ENCODE data around the gene HOXB8.

HOXB8 gene

DNA sequence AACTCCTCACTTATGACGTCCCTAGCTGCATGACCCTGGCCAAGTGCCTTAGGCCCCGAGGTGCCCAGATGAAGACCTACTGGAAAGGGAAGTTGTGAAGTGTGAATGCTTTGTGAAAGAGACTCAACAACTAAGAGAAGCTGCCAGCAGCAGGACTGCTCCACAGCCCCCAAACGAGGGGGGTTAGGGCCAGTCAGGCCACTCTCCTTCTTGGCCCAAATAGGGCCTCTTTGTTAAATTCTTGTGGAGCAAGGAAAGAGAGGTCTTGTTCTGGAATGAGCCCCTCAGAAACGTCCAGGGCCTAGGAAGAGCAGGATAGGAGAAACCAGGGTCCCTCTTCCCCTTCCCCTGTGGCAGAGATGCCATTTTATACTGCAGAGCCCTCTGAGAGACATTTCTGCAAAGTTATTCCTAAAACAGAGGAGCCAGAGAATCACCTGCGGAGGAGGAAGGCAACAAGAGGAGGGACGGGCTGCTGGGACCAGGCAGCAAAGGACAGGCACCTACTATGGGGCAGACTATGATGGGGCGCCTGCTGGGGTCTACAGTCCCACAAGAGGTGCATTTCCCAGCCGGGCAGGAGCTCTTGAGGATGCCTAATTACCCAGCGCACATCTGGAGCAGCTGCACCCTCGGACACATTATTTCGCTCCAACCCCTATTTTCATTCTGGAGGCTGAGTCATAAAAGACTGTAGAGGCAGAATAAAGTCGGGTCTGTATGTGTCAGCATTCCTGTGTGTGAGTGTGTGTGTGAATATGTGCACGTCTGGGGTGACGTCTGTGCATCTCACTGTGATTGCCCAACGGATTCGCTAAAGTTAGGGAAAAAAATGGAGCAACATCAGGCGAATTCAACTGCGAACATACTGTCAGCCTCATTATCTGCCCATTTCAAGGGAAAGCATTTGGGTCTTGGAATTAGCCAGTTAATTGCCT lies 22.5 kb upstream of the HOXB8 start:
- DNase-seq (ENCODE audit: extremely low read depth in 1 of 2, low read depth in 1 of 2) = no peak

DNA sequence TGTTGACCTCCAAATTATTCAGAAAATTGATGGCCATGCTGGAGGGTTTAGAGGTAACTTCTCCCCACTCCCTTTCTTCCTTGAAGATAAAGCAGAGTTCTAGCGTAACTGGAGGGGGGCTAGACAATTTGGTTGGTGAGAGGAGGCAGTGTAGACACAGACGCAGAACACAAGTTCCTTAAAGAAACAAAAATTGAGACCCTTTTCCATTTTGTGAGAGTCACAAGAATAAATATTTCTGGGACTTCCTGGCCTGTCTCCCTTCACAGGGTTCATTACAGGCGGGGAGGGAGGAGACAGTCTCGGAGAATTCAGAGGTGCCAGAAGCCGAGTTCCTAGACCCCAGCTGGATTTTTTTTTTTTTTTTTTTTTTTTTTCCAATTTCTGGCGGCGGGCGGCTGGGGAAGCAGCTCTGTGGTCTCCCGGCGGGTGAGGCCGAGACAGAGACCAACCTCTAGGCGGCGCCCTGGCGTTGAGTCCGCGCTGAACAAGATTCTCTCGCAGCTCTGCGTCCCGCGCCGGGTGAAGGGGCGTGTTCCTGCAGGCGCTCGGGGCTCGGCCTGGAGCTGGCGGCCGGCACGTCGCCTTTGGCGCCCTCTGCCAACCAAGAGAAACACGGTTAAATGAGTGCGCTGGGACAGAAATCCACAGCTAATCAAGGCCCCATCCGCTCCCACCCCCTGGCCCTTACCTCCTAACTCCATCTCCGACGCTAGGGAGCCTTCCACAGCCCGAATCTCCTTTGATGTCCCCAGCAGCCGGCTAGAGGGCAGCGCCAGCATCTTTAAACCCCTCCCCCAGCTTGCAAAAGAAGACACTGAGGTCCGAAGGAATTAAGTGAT lies 21.3 kb upstream of the HOXB8 start:
- DNase-seq (ENCODE audit: extremely low read depth in 1 of 2, low read depth in 1 of 2) = peak in 1 of 2 donors; percentile 52

DNA sequence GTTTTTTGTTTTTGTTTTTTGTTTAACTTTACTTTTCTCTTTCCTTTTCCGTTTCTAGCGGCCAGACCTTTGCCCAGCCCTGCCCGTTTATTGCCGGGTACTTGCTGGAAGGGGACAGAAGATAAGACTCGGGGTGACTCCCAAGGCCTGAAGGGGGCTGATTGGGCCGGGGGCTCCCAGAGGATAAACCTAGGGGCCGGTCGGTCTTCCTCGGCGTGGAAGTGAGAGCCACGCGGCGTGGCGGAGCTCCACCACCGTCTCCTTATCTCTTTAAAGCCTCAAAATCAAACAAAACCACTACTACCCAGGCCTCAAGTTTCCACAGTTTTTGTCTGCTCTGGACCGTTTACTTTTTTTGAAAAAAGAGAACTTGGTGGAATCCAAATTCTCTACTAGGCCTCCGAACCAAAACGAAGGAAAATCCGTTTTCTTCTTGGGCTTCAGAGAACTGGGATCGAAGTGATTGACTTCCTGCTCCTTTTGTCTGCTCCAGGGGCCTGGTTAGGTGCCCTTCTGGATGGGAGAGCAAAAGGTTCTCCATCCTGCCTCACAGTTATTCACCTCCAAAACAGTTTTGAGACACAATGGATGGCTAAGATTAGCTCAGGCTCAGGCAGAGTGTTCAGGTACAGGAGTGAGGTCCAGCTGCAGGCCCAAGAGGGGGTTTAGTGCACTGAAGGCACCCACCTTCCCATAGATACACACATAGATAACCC lies 19.6 kb upstream of the HOXB8 start:
- no peak for DNase-seq (ENCODE audit: extremely low read depth in 1 of 2, low read depth in 1 of 2)

DNA sequence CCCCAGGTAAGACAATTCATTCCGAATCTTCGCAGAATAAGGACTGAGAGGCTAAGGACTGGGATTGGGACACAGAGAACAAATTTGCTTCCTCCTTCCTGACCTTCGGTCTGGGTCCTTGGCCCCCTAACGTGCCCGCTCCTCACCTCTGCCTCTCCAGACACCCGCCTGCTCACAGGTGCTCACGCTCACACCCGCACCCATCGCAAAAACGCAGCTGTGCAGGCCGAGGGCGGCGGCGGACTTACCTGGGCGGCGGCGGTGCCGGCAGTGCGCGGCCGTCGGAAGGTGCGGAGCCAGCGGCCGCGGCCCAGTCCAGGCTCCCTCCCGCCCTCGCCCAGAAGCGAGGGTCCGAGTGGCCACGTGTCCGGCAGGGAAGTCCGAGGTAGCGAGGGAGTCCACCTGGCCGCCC lies 18.2 kb upstream of the HOXB8 start:
- DNase-seq (ENCODE audit: extremely low read depth in 1 of 2, low read depth in 1 of 2) = no peak

DNA sequence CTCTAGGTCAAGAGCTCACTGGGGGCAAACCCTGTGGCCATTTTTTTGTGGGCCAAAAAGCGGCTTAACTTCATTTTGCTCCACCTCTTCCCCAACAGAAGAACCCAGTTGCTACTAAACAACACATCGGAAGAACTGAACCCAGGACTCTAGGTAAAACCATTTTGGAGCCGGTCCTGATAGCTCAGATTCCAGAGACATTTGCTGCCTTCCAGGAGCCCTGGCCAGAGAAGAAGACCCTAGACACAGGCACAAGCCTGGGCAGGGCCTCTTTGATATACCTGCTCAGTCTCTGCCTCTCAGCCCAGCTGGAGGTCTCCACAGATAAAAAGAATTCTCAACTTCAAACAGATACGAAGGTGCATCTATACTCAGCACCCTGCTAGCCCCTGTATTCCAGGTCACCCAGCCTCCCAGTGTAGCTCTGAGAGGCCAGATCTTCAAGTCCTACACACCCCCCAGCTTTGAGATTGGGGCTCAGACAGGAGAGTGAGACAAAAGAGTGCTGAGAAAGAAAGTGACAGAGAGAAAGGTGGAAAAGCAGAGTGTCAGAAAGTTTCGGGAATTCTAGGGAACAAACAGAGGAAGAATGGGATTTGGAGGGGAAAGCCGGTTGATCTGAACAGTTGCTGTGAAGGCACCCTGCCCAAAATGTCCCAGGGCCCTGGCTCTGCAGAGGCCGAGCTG lies 17.6 kb upstream of the HOXB8 start:
- no peak for DNase-seq (ENCODE audit: extremely low read depth in 1 of 2, low read depth in 1 of 2)

DNA sequence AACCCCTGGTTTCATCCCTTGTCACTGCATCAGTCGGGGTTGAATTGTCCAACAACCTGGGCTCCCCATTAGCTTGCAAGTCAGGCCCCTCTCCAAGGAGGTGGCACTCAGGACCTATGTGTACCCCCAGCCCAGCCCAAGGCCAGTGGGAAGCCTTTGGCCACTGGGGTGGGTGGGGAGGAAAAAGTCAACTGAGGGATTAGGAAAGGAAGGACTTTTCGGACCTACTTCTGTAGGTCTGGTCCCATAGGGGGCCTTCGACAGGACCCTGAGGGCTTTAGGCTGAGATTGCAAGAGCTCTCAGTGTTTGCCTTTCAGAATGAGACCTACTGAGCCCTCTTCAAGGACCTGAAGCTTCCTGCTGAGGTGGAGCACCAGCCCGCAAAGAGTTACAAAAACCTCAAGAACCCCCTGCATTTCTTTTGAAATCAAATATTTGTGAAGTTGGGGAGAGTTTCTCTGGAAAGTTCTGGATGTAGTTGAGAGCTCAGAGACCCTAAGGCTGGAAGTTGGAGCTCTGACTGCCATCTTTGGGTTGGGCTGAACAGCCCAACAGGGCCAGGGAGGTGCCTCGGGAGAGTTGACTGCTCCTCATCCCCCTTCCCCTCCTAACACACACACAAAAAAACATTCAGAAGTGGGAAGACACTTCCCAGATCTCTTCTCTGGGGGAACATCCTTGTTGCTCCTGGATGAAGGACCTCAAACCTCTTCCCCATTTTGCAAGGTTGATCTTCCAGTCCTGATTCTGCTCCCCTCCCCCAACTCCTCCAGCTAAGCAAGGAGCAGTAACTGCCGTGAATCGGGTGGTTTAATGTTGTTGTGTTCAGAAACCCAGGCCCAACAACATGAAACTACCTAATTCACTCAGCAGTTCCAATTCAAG lies 16.8 kb upstream of the HOXB8 start:
- no peak for DNase-seq (ENCODE audit: extremely low read depth in 1 of 2, low read depth in 1 of 2)

DNA sequence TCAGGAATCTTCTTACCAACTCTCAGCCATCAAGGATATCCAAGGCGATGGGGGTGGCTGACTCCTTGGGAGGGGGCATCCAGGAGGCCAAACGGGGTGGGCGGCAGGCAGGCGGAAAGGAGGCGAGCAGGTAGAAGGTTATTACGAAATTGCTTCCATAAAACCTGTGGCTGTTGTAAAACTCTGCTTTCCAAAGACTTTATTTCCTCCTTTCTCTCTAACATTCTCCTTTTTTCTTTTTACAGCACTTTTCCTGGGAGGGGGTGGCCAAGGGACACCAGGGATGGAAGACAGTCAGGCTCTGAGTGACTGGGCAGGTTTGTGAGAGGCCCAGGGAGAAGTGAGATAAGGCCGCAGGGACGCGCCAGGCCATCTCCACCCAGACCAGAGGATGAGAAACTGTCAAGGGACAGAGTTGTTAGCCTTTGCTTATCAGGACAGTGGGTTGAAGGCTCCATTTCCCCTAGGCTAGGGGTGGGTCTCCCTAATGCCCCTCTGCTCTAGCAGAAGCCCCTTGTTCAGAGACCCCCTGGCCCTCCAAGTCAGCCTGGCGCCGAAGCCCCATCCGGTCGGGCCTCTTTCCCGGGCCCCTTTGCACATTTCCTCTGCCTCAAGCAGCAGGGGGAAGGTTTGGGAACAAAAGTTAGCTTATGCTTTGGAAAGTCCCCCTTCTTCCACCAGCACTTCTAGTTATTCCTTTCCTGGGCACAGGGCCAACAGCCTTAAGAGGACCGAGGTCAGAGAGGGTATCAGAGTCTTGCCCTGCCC lies 16.0 kb upstream of the HOXB8 start:
- no peak for DNase-seq (ENCODE audit: extremely low read depth in 1 of 2, low read depth in 1 of 2)

DNA sequence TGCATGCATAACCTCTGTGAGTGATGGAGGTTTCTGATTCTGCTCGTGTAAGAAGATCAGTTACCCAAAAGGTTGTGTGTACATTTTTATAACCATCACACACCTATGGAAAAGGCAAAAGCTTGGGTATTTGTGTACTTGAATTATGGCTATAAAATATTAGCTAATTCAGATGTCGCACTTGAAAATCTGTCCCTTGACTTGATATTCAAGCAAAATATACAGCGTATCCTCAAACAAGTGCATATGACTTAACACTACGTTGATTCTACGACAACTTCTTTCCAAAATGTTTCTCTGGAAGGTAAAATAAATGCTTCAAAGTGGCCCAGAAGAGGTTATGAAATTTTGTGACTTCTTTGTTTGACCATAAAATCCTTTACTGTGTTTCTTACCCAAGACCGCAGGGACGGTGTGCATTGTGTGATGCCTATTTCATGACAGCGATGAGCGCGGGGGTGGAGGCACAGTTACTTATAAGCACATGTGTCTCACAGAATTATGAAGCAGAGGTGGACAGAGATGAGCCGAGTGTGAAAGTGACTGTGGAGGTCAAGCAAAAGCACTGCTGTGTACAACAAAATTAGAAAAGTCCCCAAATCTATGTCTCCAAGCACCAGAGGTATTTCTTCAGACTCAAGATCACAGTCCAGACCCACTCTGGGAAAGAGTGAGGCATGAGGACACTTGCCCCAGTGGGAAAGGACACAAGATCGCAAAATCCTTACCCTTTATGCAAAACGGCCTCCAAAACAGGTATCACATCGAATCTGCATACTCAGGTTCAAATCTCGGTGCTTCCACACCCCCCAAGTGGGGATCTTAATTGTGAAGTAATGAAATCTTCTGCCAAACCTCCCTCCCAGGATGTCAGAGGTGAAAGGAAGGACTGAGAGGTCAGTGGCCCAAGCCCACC lies 15.2 kb upstream of the HOXB8 start:
- no peak for DNase-seq (ENCODE audit: extremely low read depth in 1 of 2, low read depth in 1 of 2)

DNA sequence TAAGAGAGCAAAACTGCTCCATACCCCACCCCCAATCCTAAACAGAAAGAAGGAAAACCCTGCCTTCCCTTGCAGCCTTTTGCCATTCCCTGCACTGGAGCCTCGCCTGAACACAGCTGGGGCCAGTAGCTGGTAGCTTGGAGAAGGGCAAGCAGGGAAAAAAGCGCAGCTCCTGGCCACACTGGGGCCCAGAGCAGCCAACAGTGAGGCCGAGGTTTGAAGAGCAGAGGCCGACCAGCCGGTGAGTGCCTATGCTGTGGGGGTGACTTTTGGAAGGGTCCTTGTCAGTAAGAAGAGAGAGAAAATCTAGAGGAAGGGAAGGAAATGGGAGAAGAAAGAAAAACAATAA lies 14.3 kb upstream of the HOXB8 start:
- no peak for DNase-seq (ENCODE audit: extremely low read depth in 1 of 2, low read depth in 1 of 2)

DNA sequence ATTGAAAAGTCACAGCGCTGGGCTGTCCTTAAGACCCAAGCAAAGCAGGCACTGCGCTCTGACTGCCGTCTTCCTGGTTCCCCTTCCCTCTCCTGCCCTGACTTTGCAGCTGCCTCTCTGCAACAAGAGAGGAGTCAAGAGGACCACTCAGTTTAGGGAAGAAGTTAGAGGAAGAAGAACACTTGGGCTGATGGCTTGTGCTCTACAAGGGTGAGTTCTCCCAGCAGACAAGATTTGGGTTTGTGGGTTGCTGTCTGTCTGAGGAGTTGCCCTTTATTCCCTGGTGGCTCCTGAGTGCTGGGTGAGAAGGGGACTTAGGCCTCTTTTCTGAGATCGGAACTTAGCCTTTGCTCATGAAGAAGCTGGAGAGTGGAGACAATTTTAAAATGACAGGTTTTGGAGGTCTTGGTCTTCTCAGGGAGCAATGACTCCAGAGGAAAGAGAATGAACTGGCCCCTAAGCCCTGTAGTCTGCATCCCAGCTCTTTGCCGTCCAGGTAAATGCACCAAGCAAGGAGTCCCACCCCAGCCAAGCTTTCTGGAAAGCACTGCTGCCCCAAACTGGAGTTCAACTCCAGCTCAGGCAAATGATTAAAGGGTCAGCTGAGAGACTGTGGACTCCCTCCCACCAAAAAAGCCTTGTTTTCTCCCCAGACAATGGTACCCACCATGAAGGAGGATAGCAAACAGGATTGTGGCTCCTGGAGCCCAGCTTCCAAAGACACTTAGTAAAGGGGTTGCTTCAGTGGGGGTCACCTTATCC lies 13.7 kb upstream of the HOXB8 start:
- no peak for DNase-seq (ENCODE audit: extremely low read depth in 1 of 2, low read depth in 1 of 2)

DNA sequence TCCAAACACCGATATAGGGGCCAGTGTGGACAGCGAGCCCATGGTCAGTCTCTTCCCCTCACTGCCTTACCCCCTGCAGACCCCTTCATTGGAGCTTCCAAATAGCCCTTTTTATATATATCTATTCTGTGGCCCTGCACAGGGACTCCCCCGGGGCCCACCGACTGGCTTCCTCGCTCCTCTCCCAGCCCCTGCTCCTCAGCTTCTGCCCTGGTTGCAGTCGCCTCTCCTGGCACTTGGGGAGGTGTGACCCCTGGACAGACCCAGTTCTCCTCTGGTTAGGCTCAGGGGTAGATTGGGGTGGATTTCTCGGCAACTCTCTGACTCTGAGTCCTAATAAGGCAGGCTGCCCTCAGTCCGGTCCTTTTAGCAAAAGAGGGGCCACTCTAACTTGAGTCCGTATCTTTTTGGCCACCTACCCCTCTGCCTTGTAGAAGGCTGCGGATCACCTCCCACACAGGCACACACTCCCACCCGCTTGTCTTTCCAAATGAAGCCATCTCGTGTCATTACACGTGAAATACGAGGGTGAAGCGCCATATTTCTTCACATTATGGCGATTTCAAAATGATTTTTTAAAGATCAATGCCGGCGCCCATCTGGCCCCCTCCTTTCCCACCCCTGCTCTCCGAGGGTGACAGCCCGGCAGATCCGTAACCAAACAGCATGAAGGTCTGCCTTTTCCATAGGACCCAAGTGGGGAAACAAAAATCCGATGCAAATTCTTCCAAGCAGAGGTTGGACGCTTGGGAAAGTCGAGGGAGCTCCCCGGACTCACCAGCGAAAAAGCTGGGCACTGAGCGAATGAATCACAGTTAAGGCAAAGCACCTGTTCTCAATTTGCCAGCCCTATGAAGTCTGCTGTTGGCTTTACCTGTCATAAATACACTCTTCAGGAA lies 12.8 kb upstream of the HOXB8 start:
- DNase-seq (ENCODE audit: extremely low read depth in 1 of 2, low read depth in 1 of 2) = no peak

DNA sequence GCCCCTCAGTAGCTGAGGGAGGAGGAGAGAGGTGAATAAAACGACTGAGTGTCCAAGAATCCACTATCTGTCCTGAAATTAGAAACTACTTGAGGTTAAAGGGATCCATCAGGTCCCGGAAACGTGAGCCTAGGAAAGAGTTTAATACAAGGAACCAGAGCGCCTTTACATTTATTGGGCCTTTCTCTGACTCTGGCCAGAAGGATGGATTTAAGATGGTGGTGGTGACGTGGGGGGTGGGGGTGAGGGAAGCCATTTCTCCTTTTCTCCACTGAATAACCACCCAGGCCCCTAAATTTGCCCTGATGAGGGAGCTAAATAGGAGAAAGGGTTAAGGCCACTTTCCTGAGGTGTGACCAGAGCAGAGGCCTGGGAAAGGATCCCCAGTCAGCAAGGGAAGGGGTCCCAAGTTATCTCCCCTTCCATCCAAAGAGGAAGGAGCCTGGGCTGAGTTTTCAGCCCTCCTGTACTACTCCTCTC lies 12.1 kb upstream of the HOXB8 start:
- no peak for DNase-seq (ENCODE audit: extremely low read depth in 1 of 2, low read depth in 1 of 2)

DNA sequence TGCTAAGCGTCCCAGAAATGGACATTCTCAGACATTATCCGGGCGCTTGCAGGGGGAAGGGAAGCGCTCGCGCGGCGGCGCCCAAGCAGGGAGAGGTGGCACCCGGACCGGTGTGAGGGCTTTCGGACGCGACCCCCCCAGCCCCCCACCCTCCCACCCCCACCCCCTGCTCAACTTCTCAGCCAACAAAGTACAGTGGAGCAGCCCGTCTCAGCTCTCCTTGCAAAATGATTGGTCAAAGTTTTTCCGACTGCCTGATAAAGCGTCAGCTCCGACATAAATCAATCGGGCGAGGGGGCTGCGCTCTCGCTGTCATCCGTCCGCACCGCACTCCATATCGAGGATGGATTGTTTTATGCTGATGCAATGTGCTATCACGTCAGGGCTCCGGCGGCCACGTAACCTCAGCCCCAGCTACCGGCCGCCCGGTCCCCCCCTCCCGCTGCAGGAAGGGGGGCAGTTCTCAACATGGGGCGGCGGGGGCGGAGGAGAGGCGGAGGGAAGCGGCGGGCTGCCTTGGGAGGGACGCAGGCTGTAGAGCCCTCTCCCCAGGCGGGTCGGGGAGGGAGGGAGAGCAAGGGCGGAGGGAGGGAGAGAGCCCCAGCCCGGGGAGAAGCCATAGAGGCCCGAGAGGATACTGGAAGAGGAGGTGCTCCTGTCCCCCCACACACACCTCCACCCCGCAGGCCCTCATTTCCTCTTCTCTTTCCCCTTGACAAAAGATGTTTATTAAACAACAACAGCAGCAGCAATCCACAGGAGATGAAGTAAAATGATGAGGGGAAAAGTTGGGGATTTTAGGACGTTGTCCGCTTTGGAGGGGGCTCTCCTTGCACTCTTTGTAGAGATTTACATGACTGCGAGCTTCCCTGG lies 11.4 kb upstream of the HOXB8 start, which contains the start of gene HOXB9:
TSS of gene HOXB9 (minus strand) at position 114 of the 873 bp plus-strand sequence. CDS start at position 25, 89 bp downstream.
- no peak for DNase-seq (ENCODE audit: extremely low read depth in 1 of 2, low read depth in 1 of 2)

DNA sequence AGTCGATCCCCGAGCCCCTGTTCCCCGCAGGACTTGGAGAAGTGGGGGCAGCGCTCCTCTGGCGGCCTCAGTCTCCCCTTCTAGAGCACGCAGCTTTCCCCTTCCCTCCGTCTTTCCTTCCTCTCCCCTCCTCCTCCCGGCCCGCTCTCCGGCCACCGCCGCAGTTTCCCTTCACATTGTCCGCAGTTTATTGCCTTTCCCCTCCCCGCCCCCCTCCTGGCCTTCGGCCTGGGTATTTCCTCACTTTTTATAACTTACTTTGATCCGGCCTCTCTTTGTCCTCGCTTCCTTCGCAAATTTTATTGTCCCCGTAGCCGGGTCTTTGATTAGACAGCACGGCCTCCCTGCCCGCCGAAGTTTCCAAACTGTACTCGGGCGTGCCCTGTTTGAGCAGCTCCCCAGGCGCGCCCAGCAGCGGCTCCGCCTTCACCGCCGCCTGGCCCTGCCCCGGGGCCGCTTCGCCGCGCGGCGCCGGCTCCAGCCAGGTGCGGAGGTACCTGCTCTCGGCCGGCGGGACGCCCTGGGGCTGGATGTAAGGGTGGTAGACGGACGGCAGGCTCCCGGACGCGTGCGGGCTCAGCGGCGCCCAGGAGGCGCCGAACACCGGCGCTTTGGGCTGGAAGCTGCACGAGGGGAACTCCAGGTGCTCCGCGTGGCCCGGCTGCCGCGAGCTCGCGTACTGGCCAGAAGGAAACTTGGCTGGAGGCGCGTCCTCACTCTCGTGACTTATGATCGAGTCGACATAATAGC lies 10.6 kb upstream of the HOXB8 start:
- no peak for DNase-seq (ENCODE audit: extremely low read depth in 1 of 2, low read depth in 1 of 2)

Data from activated CD8-positive, alpha-beta memory T cell treated with anti-CD3 and anti-CD28 coated beads for 1 hour (primary cell).